ENCODE data around the gene ATG2A.

Gene ATG2A

DNA sequence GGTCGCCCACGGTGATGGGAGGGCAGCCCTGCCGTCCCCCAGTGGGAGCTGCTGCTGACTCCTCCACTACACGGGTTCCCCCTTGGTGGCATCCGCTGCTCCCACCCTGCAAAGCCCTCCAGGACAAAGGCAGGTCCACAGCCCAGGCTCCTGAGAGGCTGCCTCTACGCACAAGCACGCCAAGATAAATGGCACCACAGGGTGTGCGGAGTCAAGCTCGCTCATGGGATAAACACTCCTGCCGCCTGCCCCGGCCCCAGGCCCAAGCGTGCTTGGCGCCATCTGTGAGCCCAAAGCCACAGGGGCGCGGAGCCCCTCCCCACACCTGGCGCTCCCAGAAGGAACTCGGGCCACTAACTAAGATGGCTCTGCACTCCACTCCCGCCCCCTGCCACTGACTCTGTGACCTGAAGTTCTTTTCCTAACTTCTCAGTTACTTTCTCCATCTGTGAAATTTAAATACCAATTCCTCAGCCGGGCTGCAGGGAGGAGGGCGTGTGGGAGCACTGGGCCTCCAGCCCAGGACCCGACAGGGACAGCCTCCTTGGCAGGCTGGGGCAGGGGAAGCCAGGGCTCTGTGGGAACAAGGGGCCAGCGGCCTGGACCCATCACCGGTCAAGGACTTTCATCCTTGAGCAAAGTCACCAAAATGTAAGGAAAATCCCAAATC lies 53.5 kb downstream of the ATG2A start:
- no peak overlapping the region for H3K4me3 ChIP-seq (ENCODE audit: low read depth, low read length)
- TF ChIP-seq, protein P1, sequence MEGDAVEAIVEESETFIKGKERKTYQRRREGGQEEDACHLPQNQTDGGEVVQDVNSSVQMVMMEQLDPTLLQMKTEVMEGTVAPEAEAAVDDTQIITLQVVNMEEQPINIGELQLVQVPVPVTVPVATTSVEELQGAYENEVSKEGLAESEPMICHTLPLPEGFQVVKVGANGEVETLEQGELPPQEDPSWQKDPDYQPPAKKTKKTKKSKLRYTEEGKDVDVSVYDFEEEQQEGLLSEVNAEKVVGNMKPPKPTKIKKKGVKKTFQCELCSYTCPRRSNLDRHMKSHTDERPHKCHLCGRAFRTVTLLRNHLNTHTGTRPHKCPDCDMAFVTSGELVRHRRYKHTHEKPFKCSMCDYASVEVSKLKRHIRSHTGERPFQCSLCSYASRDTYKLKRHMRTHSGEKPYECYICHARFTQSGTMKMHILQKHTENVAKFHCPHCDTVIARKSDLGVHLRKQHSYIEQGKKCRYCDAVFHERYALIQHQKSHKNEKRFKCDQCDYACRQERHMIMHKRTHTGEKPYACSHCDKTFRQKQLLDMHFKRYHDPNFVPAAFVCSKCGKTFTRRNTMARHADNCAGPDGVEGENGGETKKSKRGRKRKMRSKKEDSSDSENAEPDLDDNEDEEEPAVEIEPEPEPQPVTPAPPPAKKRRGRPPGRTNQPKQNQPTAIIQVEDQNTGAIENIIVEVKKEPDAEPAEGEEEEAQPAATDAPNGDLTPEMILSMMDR (IDR thresholded peaks at IDR 0.05; ENCODE audit: low read depth, low read length), result no peak

DNA sequence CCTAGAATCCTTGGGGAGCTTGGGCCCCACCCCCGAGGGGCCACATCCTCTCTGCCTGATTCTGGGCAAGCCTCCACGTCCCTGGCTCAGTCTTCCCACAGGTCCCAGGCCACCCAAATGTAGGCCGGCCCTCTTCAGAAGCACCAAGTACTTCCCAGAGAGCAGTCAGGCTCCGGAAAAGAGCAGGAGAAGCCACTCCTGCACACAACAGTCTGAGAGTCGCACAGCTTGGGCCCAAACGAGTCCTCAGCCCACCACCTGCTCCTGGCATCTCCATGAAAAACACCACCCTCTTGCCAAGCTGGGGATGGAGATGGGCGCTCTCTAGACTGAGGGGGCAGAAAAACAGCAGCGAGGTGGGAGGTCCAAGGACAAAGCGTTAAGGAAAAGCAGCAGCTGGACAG lies 54.0 kb downstream of the ATG2A start:
- H3K4me3 ChIP-seq (ENCODE audit: low read depth, low read length), result no peak overlapping the region
- TF ChIP-seq, protein P1 (IDR thresholded peaks at IDR 0.05; ENCODE audit: low read depth, low read length), result no peak

DNA sequence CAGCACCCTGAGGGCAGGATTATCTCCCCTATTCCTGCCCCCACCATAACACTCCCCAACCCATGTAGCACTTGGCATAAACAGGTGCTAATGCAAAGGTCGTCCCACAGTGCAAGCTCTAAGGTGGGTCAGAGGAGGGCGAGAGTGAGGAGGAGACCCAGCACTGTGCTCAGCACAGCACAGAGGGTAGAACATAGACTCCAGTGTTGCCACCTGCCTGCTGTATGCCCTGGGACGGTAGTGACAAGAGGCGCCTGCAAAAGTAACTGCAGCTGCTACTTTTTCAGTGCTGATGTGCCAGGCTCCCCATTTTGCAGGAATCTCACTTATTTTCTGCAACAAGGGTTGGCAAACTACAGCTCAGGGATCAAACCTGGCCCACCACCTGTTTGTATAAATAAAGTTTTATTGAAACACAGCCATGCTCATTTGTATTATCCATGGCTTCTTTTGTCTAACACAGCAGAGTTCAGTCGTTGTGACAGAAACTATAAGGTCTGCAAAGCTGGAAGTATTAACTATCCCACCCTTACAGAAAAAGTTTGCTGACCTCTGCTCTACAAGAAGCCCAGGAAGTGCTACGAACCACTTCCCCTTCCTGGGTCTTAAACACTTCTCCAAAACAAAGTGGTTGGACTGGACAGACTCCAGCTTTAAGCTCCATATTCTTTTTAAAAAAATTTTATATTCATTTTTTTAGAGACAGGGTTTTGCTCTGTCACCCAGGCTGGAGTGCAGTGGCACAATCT lies 55.6 kb downstream of the ATG2A start:
- TF ChIP-seq, protein P1 (IDR thresholded peaks at IDR 0.05; ENCODE audit: low read depth, low read length), result no peak
- no peak overlapping the region for H3K4me3 ChIP-seq (ENCODE audit: low read depth, low read length)

DNA sequence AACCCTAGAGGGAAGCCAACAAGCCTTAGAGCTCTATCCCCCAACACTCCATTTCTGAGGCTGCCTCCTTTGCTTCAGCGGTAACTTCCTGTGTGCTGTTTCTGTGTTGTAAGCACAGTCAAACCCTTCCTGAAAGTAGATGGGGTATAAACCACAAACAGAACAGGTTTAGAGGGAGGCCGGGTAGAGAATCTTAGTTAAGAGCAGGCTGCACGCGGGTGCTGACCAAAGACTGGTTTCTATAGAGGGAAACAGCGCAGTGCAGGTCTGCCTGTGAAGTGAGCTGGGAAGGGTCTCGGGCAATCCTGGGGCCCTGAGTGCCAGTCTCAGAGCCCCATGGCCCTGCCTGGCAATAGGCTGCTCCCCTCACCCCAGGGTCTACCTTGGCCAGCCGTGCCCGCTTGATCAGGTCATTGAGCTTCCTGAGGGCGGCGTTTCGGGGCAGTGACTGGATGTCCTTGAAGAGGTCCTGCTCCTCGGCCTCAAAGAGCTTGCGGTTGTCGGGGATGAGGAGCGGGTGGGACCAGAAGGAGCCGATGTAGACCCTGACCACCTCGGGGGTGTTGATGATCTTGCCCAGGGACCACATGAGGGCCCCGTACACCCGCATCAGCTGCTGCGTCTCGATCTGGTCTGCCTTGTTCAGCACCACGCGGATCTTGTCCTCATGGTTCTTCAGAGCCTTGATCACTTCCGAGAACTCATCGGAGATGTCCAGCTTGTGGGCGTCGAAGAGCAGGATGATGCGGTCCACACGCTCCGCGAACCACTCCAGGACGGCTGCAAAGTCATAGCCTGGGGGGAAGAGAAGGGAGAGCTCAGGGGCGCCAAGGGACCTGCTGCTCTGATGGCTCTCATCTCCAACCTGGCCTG lies 57.2 kb downstream of the ATG2A start:
- TF ChIP-seq, protein P1 (IDR thresholded peaks at IDR 0.05; ENCODE audit: low read depth, low read length), result no peak
- no peak overlapping the region for H3K4me3 ChIP-seq (ENCODE audit: low read depth, low read length)

DNA sequence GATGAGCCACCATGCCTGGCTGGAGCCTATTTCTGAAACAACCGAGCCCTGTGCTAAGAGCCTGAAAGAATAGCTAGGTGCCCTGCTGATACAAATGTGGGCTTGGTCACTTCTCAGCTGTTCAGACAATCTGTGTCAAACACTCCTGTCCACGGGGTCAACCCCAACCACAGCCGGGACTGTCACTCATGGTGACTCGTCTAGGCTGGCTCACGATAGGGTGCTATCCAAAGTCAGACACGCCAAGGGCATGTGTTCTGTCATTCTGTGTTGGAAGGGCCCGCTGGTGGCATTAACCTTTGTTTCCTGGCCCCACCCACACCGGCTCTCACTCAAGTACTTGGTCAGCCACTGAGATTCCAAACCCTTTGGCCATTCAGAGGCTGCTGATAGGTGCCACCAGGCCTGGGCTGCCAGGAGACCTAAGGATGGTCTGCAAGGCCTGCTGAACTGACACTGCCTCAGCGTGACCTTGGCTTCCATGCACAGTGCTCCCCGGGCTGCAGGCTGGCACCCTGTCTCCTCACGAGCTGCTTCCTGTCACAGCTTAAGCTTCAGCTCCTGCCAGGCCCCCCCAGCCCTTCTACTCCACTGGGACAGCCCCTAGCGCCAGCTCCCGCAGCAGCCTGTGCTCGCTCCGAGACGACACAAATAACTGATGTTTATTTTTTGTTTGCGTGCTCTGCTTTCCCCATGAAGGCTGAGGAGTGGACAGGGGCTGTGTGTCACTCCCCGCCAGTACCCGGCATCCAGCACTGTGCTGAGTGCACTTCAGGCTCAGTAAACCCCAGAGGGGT lies 58.3 kb downstream of the ATG2A start:
- TF ChIP-seq, protein P1 (IDR thresholded peaks at IDR 0.05; ENCODE audit: low read depth, low read length), result no peak
- no peak overlapping the region for H3K4me3 ChIP-seq (ENCODE audit: low read depth, low read length)

DNA sequence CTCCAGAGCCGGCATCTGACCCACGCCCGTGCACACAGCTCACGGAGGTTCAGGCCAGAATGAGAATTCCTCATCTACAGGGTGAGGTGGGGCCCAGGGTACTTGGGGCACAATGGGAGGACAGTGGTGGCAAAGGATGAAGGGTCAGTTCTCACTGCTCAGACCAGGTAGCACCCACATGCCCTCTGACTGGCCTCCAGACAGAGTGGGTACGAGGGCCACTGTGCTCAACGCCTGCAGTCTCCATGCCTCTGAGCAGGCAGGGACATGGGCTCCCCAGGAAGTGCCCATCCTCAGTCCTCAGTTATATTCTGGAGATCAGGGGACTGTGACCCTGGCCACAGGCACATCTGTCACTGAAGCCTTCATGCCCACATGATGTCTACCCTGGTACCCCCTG lies 59.5 kb downstream of the ATG2A start:
- no peak overlapping the region for H3K4me3 ChIP-seq (ENCODE audit: low read depth, low read length)
- TF ChIP-seq, protein P1 (IDR thresholded peaks at IDR 0.05; ENCODE audit: low read depth, low read length), result no peak

All from WI38 (cell line).